SK-N-SH treated with all-trans-retinoic acid at 6 μM for 48 hours (cell line): Measurements from ENCODE around the gene CFHR4.

Experiments used
- ATAC-seq: fragments of 200-7000 bp; cut with Tn5 transposase; 3 replicates; pipeline ENCODE4 v1.9.1; 2020; ENCODE audit warnings: mild to moderate bottlenecking, moderate library complexity
- ARNTL ChIP-seq: fragments of 450-650 bp; formaldehyde crosslinking; IDR thresholded peaks from 2 replicates; pipeline ENCODE4 v1.5.0; 2020; ENCODE audit warnings: low read depth, mild to moderate bottlenecking, moderate library complexity, borderline replicate concordance
- BACH2 ChIP-seq: fragments of 250-450 bp; sonication (Bioruptor Pico); IDR thresholded peaks from 2 replicates; pipeline ENCODE4 v1.9.0; 2021; ENCODE audit warnings: mild to moderate bottlenecking, borderline replicate concordance
- CSDC2 ChIP-seq: fragments of 250-450 bp; sonication (Bioruptor Pico); IDR thresholded peaks from 2 replicates; pipeline ENCODE4 v1.5.0; 2020; ENCODE audit warnings: mild to moderate bottlenecking, moderate library complexity
- CSRNP3 ChIP-seq: fragments of 250-450 bp; sonication (Bioruptor Pico); IDR thresholded peaks from 2 replicates; pipeline ENCODE4 v1.5.1; 2021; ENCODE audit warnings: mild to moderate bottlenecking, moderate library complexity
- ESRRG ChIP-seq: fragments of 250-450 bp; sonication (Bioruptor Pico); IDR thresholded peaks from 2 replicates; pipeline ENCODE4 v1.6.1; 2021; ENCODE audit warnings: mild to moderate bottlenecking
- GLIS3 ChIP-seq: fragments of 250-450 bp; sonication (Bioruptor Pico); IDR thresholded peaks from 2 replicates; pipeline ENCODE4 v1.5.0; 2020; ENCODE audit warnings: mild to moderate bottlenecking, moderate library complexity
- ISL1 ChIP-seq: fragments of 250-450 bp; sonication (Bioruptor Pico); IDR thresholded peaks from 2 replicates; pipeline ENCODE4 v2.1.2; 2022; ENCODE audit warnings: mild to moderate bottlenecking, moderate library complexity
- OSR1 ChIP-seq: fragments of 250-450 bp; sonication (Bioruptor Pico); IDR thresholded peaks from 2 replicates; pipeline ENCODE4 v1.8.0; 2022; ENCODE audit warnings: moderate library complexity, mild to moderate bottlenecking, inconsistent platforms
- PATZ1 ChIP-seq: fragments of 250-450 bp; sonication (Bioruptor Pico); IDR thresholded peaks from 2 replicates; pipeline ENCODE4 v1.8.0; 2020; ENCODE audit warnings: mild to moderate bottlenecking, moderate library complexity, borderline replicate concordance
- POU6F1 ChIP-seq: fragments of 250-450 bp; sonication (Bioruptor Pico); IDR thresholded peaks from 2 replicates; pipeline ENCODE4 v1.8.0; 2021; ENCODE audit warnings: low read depth, mild to moderate bottlenecking, moderate library complexity, borderline replicate concordance
- PPARA ChIP-seq: fragments of 250-450 bp; sonication (Bioruptor Pico); IDR thresholded peaks from 2 replicates; pipeline ENCODE4 v1.5.0; 2020; ENCODE audit warnings: mild to moderate bottlenecking, borderline replicate concordance
- RARB ChIP-seq: fragments of 250-450 bp; sonication (Bioruptor Pico); IDR thresholded peaks from 2 replicates; pipeline ENCODE4 v1.8.0; 2021; ENCODE audit warnings: mild to moderate bottlenecking, moderate library complexity
- SNAI2 ChIP-seq: fragments of 250-450 bp; sonication (Bioruptor Pico); IDR thresholded peaks from 2 replicates; pipeline ENCODE4 v1.5.0; 2020; ENCODE audit warnings: mild to moderate bottlenecking, moderate library complexity
- TCF4 ChIP-seq: fragments of 250-450 bp; sonication (Bioruptor Pico); IDR thresholded peaks from 2 replicates; pipeline ENCODE4 v1.8.0; 2021; ENCODE audit warnings: mild to moderate bottlenecking, moderate library complexity, borderline replicate concordance
- TOX ChIP-seq: fragments of 250-450 bp; sonication (Bioruptor Pico); IDR thresholded peaks from 2 replicates; pipeline ENCODE4 v1.8.0; 2021; ENCODE audit warnings: mild to moderate bottlenecking, moderate library complexity, borderline replicate concordance
- TSHZ2 ChIP-seq: fragments of 250-450 bp; sonication (Bioruptor Pico); IDR thresholded peaks from 2 replicates; pipeline ENCODE4 v1.5.0; 2020; ENCODE audit warnings: mild to moderate bottlenecking, moderate library complexity
- ZC3H10 ChIP-seq: fragments of 250-450 bp; sonication (Bioruptor Pico); IDR thresholded peaks from 2 replicates; pipeline ENCODE4 v1.5.1; 2021; ENCODE audit warnings: mild to moderate bottlenecking, moderate library complexity
- ZFP3 ChIP-seq: fragments of 250-450 bp; sonication (Bioruptor Pico); IDR thresholded peaks from 2 replicates; pipeline ENCODE4 v1.5.0; 2020; ENCODE audit warnings: mild to moderate bottlenecking, moderate library complexity
- ZFP30 ChIP-seq: fragments of 450-650 bp; formaldehyde crosslinking; IDR thresholded peaks from 2 replicates; pipeline ENCODE4 v1.5.0; 2022; ENCODE audit warnings: mild to moderate bottlenecking, moderate library complexity
- ZNF565 ChIP-seq: fragments of 450-650 bp; formaldehyde crosslinking; conservative IDR thresholded peaks from 2 replicates; pipeline ENCODE4 v1.5.0; 2020; ENCODE audit warnings: low read depth, mild to moderate bottlenecking, moderate library complexity
- ZNF70 ChIP-seq: fragments of 450-650 bp; formaldehyde crosslinking; IDR thresholded peaks from 2 replicates; pipeline ENCODE4 v1.5.0; 2020; ENCODE audit warnings: mild to moderate bottlenecking, moderate library complexity
- ZNF8 ChIP-seq: fragments of 450-650 bp; formaldehyde crosslinking; IDR thresholded peaks from 2 replicates; pipeline ENCODE4 v1.5.0; 2020; ENCODE audit warnings: mild to moderate bottlenecking, moderate library complexity

CFHR4 gene

GRCh38 chr1:196866974-196867373 lies 20.9 kb upstream of the CFHR4 start:
- ATAC-seq: no peak
- TF ChIP-seq CSRNP3 (no peak), ARNTL (CRISPR knock-in tag) (no peak), ESRRG (CRISPR knock-in tag) (no peak), ZNF565 (CRISPR knock-in tag) (no peak), OSR1 (no peak), ISL1 (CRISPR knock-in tag) (no peak), RARB (CRISPR knock-in tag) (no peak), BACH2 (no peak), ZFP3 (CRISPR knock-in tag) (no peak), TCF4 (CRISPR knock-in tag) (no peak), POU6F1 (no peak), GLIS3 (CRISPR knock-in tag) (no peak), ZC3H10 (CRISPR knock-in tag) (no peak), ZNF70 (CRISPR knock-in tag) (no peak), ZFP30 (CRISPR knock-in tag) (no peak), TOX (CRISPR knock-in tag) (no peak)
- TF ChIP-seq, all 23 proteins: peak for 0

- ATAC-seq: no peak
- TF ChIP-seq ZNF70 (CRISPR knock-in tag) (no peak), CSDC2 (CRISPR knock-in tag) (no peak), ZC3H10 (CRISPR knock-in tag) (no peak), ZFP30 (CRISPR knock-in tag) (no peak), TOX (CRISPR knock-in tag) (no peak), SNAI2 (no peak), ISL1 (CRISPR knock-in tag) (no peak), PPARA (no peak), PATZ1 (CRISPR knock-in tag) (no peak), ESRRG (CRISPR knock-in tag) (no peak), OSR1 (no peak), CSRNP3 (no peak)
- TF ChIP-seq, all 23 proteins: peak for 0
These were observed 14.5 kb upstream of the CFHR4 start for GRCh38 chr1:196873385-196873784.

- TF ChIP-seq ZNF8 (CRISPR knock-in tag) (no peak), SNAI2 (no peak), TCF4 (CRISPR knock-in tag) (no peak), GLIS3 (CRISPR knock-in tag) (no peak), POU6F1 (no peak), TSHZ2 (CRISPR knock-in tag) (no peak), ZC3H10 (CRISPR knock-in tag) (no peak), ZNF565 (CRISPR knock-in tag) (no peak), ARNTL (CRISPR knock-in tag) (no peak), PATZ1 (CRISPR knock-in tag) (no peak), OSR1 (no peak), BACH2 (no peak), PPARA (no peak), CSDC2 (CRISPR knock-in tag) (no peak)
These were observed 11.9 kb upstream of the CFHR4 start for GRCh38 chr1:196875935-196876334.

More at GRCh38 chr1:196875935-196876334, 11.9 kb upstream of the CFHR4 start:
- ATAC-seq: no peak
